Fibroblast of the aortic adventitia (primary cell): ENCODE data around the gene EXOC6. TPM values are rescaled to one million over a fixed set of nuclear protein-coding genes. Genes with fewer than 3 reads are reported as not detected.

ENCODE experiments used
- DNase-seq: peaks from one replicate; pipeline ENCODE4 v3.0.0-alpha.2; 2010; ENCODE audit warnings: low read depth
- H3K4me3 ChIP-seq: 2 replicates; pipeline ENCODE4 v1.5.1; 2011; ENCODE audit warnings: low read depth, mild to moderate bottlenecking, control low read depth, low read length, moderate library complexity
- total RNA-seq: library from RNA; depleted of rRNA; stranded (reverse); fragments of >200 nt; gene quantifications from 2 replicates; pipeline ENCODE4 v1.2.3, GENCODE V29; 2012; ENCODE audit warnings: low replicate concordance
- TF ChIP-seq, protein P1 (sequence below): IDR thresholded peaks from 2 replicates; pipeline ENCODE4 v1.5.1; 2011; ENCODE audit warnings: mild to moderate bottlenecking, low read length, control low read depth, inconsistent platforms; ENCODE audit not compliant: insufficient read depth

The EXOC6 gene
- total RNA-seq, 1 donor: 16.5 TPM

DNA sequence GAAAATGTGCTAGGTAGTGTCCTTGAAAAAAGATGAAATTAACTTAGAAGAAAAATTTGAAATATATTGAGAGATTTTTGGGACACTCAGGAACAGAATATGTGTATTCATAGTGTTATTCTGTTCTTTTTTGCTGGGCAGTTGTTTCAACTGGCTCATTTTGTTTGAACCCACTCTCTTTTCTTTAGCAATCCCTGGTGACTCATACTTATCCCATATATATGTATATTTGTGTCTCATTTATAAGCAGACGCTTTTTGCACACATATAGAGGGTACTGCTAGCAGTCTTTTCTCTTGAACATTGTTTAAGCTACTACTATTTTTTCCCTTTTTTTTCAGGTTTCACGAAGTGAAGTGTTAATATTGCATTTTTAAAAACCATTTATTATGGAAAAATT lies 1.9 kb downstream of the EXOC6 start:
- no peak overlapping the region for H3K4me3 ChIP-seq
- TF ChIP-seq, protein P1, sequence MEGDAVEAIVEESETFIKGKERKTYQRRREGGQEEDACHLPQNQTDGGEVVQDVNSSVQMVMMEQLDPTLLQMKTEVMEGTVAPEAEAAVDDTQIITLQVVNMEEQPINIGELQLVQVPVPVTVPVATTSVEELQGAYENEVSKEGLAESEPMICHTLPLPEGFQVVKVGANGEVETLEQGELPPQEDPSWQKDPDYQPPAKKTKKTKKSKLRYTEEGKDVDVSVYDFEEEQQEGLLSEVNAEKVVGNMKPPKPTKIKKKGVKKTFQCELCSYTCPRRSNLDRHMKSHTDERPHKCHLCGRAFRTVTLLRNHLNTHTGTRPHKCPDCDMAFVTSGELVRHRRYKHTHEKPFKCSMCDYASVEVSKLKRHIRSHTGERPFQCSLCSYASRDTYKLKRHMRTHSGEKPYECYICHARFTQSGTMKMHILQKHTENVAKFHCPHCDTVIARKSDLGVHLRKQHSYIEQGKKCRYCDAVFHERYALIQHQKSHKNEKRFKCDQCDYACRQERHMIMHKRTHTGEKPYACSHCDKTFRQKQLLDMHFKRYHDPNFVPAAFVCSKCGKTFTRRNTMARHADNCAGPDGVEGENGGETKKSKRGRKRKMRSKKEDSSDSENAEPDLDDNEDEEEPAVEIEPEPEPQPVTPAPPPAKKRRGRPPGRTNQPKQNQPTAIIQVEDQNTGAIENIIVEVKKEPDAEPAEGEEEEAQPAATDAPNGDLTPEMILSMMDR: no peak
- no peak for DNase-seq

DNA sequence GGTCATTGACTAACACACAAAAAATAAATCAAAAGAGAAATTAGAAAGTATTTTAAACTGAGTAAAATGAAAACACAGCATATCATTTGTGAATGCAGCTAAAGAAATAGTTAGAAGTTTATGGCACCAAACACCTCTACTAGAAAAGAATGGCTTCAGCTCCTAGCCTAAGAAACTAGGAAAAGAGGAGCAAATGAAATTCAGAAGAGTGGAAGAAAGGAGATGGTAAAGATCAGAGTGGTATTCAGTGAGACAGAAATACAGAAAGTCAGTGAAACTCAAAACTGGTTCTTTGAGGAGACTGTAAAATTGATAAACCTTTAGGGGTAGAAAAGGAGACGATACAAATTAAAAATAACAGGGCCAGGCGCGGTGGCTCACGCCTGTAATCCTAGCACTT lies 2.7 kb downstream of the EXOC6 start:
- H3K4me3 ChIP-seq: no peak overlapping the region
- TF ChIP-seq, protein P1: no peak
- no peak for DNase-seq

DNA sequence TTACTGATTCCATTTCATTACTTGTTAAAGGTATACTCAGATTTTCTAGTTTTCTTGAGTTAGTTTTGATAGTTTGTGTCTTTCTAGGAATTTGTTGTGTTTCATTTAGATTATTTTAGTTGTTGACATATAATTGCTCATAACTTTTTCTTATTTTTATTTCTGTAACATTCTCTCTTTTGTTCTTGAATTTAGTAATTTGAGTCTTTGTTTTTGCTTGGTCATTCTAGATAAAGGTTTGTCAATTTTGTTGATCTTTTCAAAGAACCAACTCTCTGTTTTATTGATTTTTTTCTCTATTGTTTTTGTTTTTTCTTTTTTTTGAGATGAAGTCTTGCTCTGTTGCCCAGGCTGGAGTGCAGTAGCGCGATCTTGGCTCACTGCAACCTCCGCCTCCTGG lies 7.2 kb downstream of the EXOC6 start:
- no peak overlapping the region for H3K4me3 ChIP-seq
- TF ChIP-seq, protein P1: no peak
- DNase-seq: no peak

DNA sequence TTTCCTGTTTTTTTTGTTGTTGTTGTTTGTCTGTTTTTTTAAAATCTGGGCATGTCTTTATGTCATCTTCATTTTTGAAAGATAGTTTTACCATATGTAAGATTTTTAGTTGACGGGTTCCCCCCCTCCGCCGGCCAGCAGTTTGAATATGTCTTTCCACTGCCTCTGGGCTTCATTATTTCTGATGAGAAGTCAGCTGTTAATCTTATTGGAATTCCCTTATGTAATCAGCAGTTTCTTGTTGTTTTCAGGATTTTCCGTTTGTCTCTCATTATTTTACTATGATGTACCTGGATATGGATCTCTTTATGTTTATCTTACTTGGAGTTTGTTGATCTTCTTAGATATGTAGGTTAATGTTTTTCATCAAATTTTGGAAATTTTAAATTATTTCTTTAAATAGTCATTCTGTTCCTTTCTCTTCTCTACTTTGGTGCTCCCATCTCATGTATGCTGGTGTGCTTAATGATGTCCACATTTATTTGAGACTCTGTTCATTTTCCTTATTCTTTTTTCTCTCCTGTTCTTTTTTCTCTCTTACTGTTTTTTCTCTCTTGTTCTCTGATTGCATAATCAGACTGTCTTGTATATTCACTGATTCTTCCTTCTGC lies 9.7 kb downstream of the EXOC6 start:
- no peak overlapping the region for H3K4me3 ChIP-seq
- no peak for DNase-seq
- TF ChIP-seq, protein P1: no peak

DNA sequence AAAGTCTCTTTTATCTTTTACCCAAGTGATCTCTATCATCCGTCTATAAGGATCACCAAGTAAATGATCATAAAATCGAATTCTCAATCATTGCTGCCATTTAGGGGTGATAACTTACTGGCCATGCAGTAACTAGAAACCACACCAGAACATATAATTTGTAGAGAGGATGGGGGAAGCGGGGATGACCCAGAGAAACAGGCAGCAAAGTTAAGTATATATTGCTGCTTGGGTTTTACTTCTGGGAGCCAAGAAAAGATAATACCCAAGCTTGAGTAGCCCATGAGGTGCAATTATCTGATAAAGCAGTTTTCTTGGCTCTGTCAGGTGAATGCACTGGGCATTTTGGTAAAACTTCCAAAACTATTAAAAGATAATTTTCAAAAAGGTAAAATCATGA lies 18.9 kb downstream of the EXOC6 start:
- no peak for DNase-seq
- TF ChIP-seq, protein P1: no peak

DNA sequence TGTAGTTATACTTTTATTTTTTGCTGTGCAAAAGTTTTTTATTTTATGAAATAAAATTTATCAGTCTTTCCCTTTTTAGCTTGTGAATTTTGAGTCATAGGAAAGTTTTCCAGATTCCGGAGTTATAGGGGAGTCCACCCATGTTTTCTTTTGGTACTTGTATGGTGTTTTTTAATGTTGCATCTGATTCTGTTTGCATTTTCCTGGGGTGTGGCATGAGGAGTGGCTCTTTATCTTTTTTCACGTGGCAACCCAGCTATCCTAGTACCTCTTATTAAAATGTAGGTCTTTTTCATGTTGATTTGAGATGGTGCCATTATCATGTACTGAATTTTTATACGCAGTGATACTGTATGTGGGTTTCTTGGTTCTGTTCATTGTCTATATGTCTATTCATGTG lies 19.7 kb downstream of the EXOC6 start:
- DNase-seq: peak; percentile 11
- TF ChIP-seq, protein P1: no peak
- H3K4me3 ChIP-seq: no peak overlapping the region

More for the DNA sequence above, 18.9 kb downstream of the EXOC6 start:
- H3K4me3 ChIP-seq: no peak overlapping the region

DNA sequence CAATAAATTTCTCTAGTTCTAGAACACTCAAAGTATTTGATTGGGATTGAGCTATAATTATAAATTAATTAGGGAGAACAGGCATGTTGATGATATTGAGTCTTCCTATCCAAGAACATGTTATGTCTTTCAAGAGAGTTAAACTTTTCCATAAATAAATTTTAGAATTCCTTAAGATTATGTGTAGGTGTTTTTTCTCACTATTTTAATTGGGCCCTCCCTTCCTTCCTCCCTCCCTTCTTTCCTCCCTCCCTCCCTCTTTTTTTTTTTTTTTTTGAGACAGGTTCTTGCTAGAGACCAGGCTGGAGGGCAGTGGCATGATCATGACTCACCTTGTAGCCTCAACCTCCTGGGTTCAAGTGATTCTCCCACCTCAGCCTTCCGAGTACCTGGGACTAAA lies 20.2 kb downstream of the EXOC6 start:
- no peak for DNase-seq
- no peak overlapping the region for H3K4me3 ChIP-seq
- TF ChIP-seq, protein P1: no peak
